GM23338 (cell line): ENCODE measurements around the gene PLEKHA8. TPM values are rescaled to one million over a fixed set of nuclear protein-coding genes. Genes with fewer than 3 reads are reported as not detected.

ENCODE experiments used
- ATAC-seq: fragments of 200-7000 bp; cut with Tn5 transposase; 3 replicates; pipeline ENCODE4 v1.9.1; 2020
- DNase-seq: peaks from one replicate; pipeline ENCODE4 v3.0.0-alpha.2; 2015; ENCODE audit warnings: low spot score
- H2AFZ ChIP-seq: fragments of 200-600 bp; sonication (generic); 2 replicates; pipeline ENCODE4 v1.8.0; 2016; ENCODE audit warnings: antibody characterized with exemption, mild to moderate bottlenecking, moderate library complexity
- H3F3A ChIP-seq: fragments of 200-600 bp; sonication (generic); replicated peaks from 2 replicates; pipeline ENCODE4 v1.8.0; 2017; ENCODE audit warnings: antibody characterized with exemption, mixed run types, low read depth
- H3K27ac ChIP-seq: fragments of 200-600 bp; sonication (generic); 2 replicates; pipeline ENCODE4 v1.6.1; 2016; ENCODE audit warnings: low read depth
- H3K27me3 ChIP-seq: fragments of 200-600 bp; sonication (generic); 2 replicates; pipeline ENCODE4 v1.8.0; 2016; ENCODE audit warnings: mild to moderate bottlenecking, mixed run types, moderate library complexity; ENCODE audit not compliant: insufficient read depth
- H3K36me3 ChIP-seq: fragments of 200-600 bp; sonication (generic); 2 replicates; pipeline ENCODE4 v1.8.0; 2016; ENCODE audit warnings: mild to moderate bottlenecking; ENCODE audit not compliant: insufficient read depth
- H3K4me1 ChIP-seq: fragments of 200-600 bp; sonication (generic); 2 replicates; pipeline ENCODE4 v1.8.0; 2016; ENCODE audit warnings: mild to moderate bottlenecking, moderate library complexity; ENCODE audit not compliant: insufficient read depth
- H3K4me2 ChIP-seq: fragments of 200-600 bp; sonication (generic); 2 replicates; pipeline ENCODE4 v1.7.1; 2017; ENCODE audit warnings: mixed run types
- H3K4me3 ChIP-seq: fragments of 200-600 bp; sonication (generic); 2 replicates; pipeline ENCODE4 v1.6.1; 2016; ENCODE audit warnings: mixed run types
- H3K79me2 ChIP-seq: fragments of 200-600 bp; sonication (generic); replicated peaks from 2 replicates; pipeline ENCODE4 v1.8.0; 2017; ENCODE audit warnings: mild to moderate bottlenecking; ENCODE audit not compliant: insufficient read depth
- H3K9me2 ChIP-seq: fragments of 200-600 bp; sonication (generic); 2 replicates; pipeline ENCODE4 v1.8.0; 2017; ENCODE audit not compliant: insufficient read depth
- H4K20me1 ChIP-seq: fragments of 200-600 bp; sonication (generic); replicated peaks from 2 replicates; pipeline ENCODE4 v1.8.0; 2017; ENCODE audit warnings: mild to moderate bottlenecking; ENCODE audit not compliant: insufficient read depth
- H3K27ac Mint-ChIP-seq: 2 replicates; pipeline ENCODE4 v1.8.0; 2020; ENCODE audit warnings: inconsistent platforms, mild to moderate bottlenecking, moderate library complexity, mixed read lengths
- H3K27me3 Mint-ChIP-seq: 3 replicates; pipeline ENCODE4 v1.8.0; 2022; ENCODE audit warnings: low read depth, mild to moderate bottlenecking, moderate library complexity, mixed read lengths, inconsistent platforms; ENCODE audit not compliant: insufficient read depth, poor library complexity
- H3K36me3 Mint-ChIP-seq: 3 replicates; pipeline ENCODE4 v1.8.0; 2021; ENCODE audit warnings: low read depth, mild to moderate bottlenecking, inconsistent platforms, moderate library complexity, mixed read lengths
- H3K4me1 Mint-ChIP-seq: 3 replicates; pipeline ENCODE4 v1.8.0; 2020; ENCODE audit warnings: mild to moderate bottlenecking, inconsistent platforms, mixed read lengths
- H3K4me3 Mint-ChIP-seq: 3 replicates; pipeline ENCODE4 v1.8.0; 2021; ENCODE audit warnings: moderate library complexity, mild to moderate bottlenecking, inconsistent platforms, mixed read lengths
- H3K9me3 Mint-ChIP-seq: 3 replicates; pipeline ENCODE4 v1.8.0; 2020; ENCODE audit warnings: moderate library complexity, mild to moderate bottlenecking, inconsistent platforms, mixed read lengths
- CREB1 ChIP-seq: fragments of 250-450 bp; sonication (Bioruptor Pico); IDR thresholded peaks from 2 replicates; pipeline ENCODE4 v1.5.0; 2020; ENCODE audit warnings: low read depth, mild to moderate bottlenecking, moderate library complexity
- ETS1 ChIP-seq: IDR thresholded peaks from 2 replicates; pipeline ENCODE4 v1.6.1; 2016; ENCODE audit warnings: antibody characterized with exemption
- EZH2 ChIP-seq: fragments of 200-600 bp; sonication (generic); IDR thresholded peaks from one replicate; pipeline ENCODE4 v1.8.0; 2017; ENCODE audit warnings: antibody characterized with exemption, mild to moderate bottlenecking, low read depth; ENCODE audit not compliant: unreplicated experiment
- EZH2phosphoT487 ChIP-seq: fragments of 200-600 bp; sonication (generic); IDR thresholded peaks from one replicate; pipeline ENCODE4 v1.8.1; 2018; ENCODE audit warnings: antibody characterized with exemption; ENCODE audit not compliant: unreplicated experiment
- JUNB ChIP-seq: IDR thresholded peaks from one replicate; pipeline ENCODE4 v1.6.1; 2016; ENCODE audit warnings: antibody characterized with exemption; ENCODE audit not compliant: unreplicated experiment
- NANOG ChIP-seq: IDR thresholded peaks from 2 replicates; pipeline ENCODE4 v1.6.1; 2016; ENCODE audit warnings: antibody characterized with exemption, borderline replicate concordance
- POLR2AphosphoS5 ChIP-seq: IDR thresholded peaks from 2 replicates; pipeline ENCODE4 v1.6.1; 2016; ENCODE audit warnings: antibody characterized with exemption, low read depth
- REST ChIP-seq: IDR thresholded peaks from one replicate; pipeline ENCODE4 v1.6.1; 2018; ENCODE audit warnings: antibody characterized with exemption; ENCODE audit not compliant: unreplicated experiment
- ZNF114 ChIP-seq: fragments of 250-450 bp; sonication (Bioruptor Pico); IDR thresholded peaks from 2 replicates; pipeline ENCODE4 v1.5.0; 2020; ENCODE audit warnings: mild to moderate bottlenecking, moderate library complexity
- polyA plus RNA-seq: library from polyadenylated mRNA; unstranded; fragments of >200 nt; fragmentation: Nextera tagmentation; extraction: Ambion mirVana; gene quantifications from 2 replicates; pipeline ENCODE4 v1.2.1, GENCODE V29; 2016
- total RNA-seq: library from RNA; depleted of rRNA; stranded (reverse); fragments of >200 nt; shearing (Covaris generic); gene quantifications from 2 replicates; pipeline ENCODE4 v1.2.3, GENCODE V29; 2014
- TF ChIP-seq, protein P1 (sequence below), 2 experiments: fragments of 200-600 bp in 1 of 2; sonication (generic) in 1 of 2; conservative IDR thresholded peaks; 2 replicates each; pipeline versions ENCODE4 v1.5.1 to v1.6.1; 2016 to 2017; ENCODE audit warnings: antibody characterized with exemption in 2 of 2, low read depth in 2 of 2, mild to moderate bottlenecking in 2 of 2, moderate library complexity in 1 of 2
- TF ChIP-seq, protein P2 (sequence below): fragments of 250-450 bp; sonication (Bioruptor Pico); IDR thresholded peaks from 2 replicates; pipeline ENCODE4 v1.5.0; 2020; ENCODE audit warnings: mild to moderate bottlenecking, moderate library complexity

Gene PLEKHA8
- total and polyA plus RNA-seq, 2 experiments from 2014 or later: 11.6 to 44.9 TPM

- TF ChIP-seq NANOG (no peak), REST (no peak), ETS1 (no peak), POLR2AphosphoS5 (no peak), JUNB (no peak), EZH2phosphoT487 (no peak)
- TF ChIP-seq, protein P1, sequence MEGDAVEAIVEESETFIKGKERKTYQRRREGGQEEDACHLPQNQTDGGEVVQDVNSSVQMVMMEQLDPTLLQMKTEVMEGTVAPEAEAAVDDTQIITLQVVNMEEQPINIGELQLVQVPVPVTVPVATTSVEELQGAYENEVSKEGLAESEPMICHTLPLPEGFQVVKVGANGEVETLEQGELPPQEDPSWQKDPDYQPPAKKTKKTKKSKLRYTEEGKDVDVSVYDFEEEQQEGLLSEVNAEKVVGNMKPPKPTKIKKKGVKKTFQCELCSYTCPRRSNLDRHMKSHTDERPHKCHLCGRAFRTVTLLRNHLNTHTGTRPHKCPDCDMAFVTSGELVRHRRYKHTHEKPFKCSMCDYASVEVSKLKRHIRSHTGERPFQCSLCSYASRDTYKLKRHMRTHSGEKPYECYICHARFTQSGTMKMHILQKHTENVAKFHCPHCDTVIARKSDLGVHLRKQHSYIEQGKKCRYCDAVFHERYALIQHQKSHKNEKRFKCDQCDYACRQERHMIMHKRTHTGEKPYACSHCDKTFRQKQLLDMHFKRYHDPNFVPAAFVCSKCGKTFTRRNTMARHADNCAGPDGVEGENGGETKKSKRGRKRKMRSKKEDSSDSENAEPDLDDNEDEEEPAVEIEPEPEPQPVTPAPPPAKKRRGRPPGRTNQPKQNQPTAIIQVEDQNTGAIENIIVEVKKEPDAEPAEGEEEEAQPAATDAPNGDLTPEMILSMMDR (conservative IDR thresholded peaks at IDR 0.05; ENCODE audit: low read depth in 2 of 2): no peak
Measured at GRCh38 chr7:30114536-30115238, 86.5 kb downstream of the PLEKHA8 start (continued).

- Histone ChIP-seq H3F3A (peaks cover 26% of the 10 kb centered on the region), H3K4me1 (no peaks in the 10 kb centered on the region), H4K20me1 (no peaks in the 10 kb centered on the region), H3K4me2 (no peak overlapping the region), H3K36me3 (no peaks in the 10 kb centered on the region), H3K4me3 (no peak overlapping the region), H2AFZ (no peak overlapping the region), H3K27ac (no peak overlapping the region), H3K79me2 (no peaks in the 10 kb centered on the region), H3K27me3 (no peaks in the 10 kb centered on the region), H3K9me2 (no peaks in the 10 kb centered on the region)
- Mint-ChIP-seq H3K4me3 (no peak overlapping the region), H3K27me3 (peaks cover 2% of the 10 kb centered on the region), H3K27ac (no peak overlapping the region), H3K4me1 (no peaks in the 10 kb centered on the region), H3K9me3 (peaks cover 30% of the 10 kb centered on the region), H3K36me3 (peaks cover 15% of the 10 kb centered on the region)
- DNase-seq: no peak
- no peak for ATAC-seq
- no peak for TF ChIP-seq EZH2phosphoT487
- no peak for TF ChIP-seq CREB1 (CRISPR knock-in tag)
- no peak for TF ChIP-seq POLR2AphosphoS5
- TF ChIP-seq ZNF114 (CRISPR knock-in tag): no peak
- no peak for TF ChIP-seq JUNB
- TF ChIP-seq EZH2: no peak
- TF ChIP-seq, protein P2, sequence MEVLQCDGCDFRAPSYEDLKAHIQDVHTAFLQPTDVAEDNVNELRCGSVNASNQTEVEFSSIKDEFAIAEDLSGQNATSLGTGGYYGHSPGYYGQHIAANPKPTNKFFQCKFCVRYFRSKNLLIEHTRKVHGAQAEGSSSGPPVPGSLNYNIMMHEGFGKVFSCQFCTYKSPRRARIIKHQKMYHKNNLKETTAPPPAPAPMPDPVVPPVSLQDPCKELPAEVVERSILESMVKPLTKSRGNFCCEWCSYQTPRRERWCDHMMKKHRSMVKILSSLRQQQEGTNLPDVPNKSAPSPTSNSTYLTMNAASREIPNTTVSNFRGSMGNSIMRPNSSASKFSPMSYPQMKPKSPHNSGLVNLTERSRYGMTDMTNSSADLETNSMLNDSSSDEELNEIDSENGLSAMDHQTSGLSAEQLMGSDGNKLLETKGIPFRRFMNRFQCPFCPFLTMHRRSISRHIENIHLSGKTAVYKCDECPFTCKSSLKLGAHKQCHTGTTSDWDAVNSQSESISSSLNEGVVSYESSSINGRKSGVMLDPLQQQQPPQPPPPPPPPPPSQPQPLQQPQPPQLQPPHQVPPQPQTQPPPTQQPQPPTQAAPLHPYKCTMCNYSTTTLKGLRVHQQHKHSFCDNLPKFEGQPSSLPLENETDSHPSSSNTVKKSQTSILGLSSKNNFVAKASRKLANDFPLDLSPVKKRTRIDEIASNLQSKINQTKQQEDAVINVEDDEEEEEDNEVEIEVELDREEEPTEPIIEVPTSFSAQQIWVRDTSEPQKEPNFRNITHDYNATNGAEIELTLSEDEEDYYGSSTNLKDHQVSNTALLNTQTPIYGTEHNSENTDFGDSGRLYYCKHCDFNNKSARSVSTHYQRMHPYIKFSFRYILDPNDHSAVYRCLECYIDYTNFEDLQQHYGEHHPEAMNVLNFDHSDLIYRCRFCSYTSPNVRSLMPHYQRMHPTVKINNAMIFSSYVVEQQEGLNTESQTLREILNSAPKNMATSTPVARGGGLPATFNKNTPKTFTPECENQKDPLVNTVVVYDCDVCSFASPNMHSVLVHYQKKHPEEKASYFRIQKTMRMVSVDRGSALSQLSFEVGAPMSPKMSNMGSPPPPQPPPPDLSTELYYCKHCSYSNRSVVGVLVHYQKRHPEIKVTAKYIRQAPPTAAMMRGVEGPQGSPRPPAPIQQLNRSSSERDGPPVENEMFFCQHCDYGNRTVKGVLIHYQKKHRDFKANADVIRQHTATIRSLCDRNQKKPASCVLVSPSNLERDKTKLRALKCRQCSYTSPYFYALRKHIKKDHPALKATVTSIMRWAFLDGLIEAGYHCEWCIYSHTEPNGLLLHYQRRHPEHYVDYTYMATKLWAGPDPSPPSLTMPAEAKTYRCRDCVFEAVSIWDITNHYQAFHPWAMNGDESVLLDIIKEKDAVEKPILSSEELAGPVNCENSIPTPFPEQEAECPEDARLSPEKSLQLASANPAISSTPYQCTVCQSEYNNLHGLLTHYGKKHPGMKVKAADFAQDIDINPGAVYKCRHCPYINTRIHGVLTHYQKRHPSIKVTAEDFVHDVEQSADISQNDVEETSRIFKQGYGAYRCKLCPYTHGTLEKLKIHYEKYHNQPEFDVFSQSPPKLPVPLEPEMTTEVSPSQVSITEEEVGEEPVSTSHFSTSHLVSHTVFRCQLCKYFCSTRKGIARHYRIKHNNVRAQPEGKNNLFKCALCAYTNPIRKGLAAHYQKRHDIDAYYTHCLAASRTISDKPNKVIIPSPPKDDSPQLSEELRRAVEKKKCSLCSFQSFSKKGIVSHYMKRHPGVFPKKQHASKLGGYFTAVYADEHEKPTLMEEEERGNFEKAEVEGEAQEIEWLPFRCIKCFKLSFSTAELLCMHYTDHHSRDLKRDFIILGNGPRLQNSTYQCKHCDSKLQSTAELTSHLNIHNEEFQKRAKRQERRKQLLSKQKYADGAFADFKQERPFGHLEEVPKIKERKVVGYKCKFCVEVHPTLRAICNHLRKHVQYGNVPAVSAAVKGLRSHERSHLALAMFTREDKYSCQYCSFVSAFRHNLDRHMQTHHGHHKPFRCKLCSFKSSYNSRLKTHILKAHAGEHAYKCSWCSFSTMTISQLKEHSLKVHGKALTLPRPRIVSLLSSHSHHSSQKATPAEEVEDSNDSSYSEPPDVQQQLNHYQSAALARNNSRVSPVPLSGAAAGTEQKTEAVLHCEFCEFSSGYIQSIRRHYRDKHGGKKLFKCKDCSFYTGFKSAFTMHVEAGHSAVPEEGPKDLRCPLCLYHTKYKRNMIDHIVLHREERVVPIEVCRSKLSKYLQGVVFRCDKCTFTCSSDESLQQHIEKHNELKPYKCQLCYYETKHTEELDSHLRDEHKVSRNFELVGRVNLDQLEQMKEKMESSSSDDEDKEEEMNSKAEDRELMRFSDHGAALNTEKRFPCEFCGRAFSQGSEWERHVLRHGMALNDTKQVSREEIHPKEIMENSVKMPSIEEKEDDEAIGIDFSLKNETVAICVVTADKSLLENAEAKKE (CRISPR knock-in tag): no peak
Measured at GRCh38 chr7:30115709-30116297, 87.6 kb downstream of the PLEKHA8 start.
